NCI-H1105 (cell line): ENCODE data around the gene ADGRE1.
"Not testable (repeated sequence)": the region's sequence is repeated elsewhere in the genome, so short reads cannot be mapped to it uniquely, and the experiment has no call there.

Experiments
- DNase-seq: peaks from one replicate; lab custom pipeline; 2025; lab: John Stamatoyannopoulos, UW

ADGRE1 gene, protein sequence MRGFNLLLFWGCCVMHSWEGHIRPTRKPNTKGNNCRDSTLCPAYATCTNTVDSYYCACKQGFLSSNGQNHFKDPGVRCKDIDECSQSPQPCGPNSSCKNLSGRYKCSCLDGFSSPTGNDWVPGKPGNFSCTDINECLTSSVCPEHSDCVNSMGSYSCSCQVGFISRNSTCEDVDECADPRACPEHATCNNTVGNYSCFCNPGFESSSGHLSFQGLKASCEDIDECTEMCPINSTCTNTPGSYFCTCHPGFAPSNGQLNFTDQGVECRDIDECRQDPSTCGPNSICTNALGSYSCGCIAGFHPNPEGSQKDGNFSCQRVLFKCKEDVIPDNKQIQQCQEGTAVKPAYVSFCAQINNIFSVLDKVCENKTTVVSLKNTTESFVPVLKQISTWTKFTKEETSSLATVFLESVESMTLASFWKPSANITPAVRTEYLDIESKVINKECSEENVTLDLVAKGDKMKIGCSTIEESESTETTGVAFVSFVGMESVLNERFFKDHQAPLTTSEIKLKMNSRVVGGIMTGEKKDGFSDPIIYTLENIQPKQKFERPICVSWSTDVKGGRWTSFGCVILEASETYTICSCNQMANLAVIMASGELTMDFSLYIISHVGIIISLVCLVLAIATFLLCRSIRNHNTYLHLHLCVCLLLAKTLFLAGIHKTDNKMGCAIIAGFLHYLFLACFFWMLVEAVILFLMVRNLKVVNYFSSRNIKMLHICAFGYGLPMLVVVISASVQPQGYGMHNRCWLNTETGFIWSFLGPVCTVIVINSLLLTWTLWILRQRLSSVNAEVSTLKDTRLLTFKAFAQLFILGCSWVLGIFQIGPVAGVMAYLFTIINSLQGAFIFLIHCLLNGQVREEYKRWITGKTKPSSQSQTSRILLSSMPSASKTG

DNA sequence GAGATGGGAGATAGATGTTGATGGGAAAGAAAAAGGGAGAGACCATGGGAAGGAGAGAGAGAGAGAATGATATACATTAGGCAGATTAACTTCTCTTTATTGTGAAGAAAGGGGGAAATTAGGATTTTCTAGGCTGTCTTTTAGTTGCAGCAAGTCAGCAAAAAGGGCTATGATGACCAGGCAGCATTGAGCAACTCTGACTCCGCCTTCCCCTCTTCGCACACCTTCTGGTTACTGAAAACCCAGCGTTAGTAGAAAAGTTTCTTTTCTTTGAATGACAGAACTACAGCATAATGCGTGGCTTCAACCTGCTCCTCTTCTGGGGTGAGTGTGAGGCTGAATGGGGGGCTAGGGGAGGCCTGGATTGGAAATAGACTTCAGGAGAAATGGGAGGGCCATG, at the start of gene ADGRE1:
Gene ADGRE1 (plus strand): TSS at position 264 of the 400 bp plus-strand sequence. CDS start 30 bp downstream, at position 294.
- no peak for DNase-seq

DNA sequence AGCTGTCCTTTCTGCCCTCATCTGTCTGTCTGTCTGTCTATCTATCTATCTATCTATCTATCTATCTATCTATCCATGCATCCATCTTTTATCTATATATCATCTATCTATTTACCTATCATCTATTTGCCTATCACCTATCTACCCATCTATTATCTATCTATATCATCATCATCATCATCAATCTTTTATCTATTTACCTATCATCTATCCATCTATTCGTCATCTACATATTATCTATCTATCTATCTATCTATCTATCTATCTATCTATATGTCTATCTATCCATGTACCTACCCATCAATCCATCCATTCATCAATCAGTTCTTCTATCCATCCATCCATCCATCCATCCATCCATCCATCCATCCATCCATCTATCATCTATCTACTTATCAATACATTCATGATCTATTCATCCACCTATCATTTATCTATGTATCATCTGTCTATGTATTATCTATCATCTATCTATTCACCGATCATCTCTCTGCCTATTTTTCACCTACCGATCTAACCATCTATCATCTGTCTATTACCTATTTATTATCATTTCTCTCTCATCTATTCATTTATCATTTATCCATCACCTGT, 49.2 kb upstream of the ADGRE1 start:
- DNase-seq, result no peak

DNA sequence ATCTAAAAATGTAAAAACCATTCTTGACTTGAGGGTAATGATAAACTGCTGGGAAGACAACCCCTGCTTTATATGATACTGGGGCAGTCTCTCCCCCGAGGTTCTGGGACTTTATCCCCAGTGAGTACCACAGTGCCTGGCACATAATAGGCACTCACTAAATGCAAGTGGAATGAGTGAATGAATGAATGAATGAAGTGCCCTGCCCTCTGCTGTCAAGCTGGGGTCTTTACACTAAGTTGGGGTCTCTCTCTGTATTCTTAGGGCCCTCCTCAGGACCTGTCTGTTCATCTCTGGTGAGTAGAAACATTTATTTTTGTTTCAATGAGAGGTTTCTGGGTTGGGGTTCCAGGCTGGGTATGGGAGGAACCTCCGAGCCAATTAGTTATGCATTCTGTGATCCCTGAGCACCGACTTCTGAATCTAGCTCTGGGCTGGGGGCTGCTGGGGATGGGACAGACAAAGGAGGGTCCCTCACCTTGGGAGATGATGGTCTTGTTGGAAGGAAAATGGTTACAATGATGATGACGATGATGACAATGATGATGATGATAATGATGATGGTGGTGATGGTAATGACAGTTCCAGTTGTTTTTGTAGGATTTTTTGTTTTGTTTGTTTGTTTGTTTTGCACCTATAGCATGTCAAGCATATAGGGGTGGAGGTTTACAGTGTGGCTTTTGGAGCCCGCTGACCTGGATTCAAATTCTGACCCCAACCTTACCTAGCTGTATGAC, 44.3 kb upstream of the ADGRE1 start:
- DNase-seq, result no peak

DNA sequence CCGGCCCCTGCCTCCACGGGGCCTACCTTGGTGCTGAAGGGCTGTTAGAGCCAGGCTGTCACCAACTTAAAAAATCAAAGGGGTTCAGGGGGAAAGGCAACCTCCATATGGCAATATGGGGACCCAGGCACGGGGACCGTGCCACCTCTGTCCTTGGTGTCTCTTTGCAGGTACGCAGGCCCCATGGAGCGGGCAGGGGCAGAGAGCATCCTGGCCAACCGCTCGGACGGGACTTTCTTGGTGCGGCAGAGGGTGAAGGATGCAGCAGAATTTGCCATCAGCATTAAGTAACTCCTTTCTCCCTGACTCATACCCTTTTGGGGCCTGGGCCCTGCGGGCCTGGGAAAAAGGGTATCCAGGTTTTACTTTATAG, 39.6 kb upstream of the ADGRE1 start:
- DNase-seq, result no peak

DNA sequence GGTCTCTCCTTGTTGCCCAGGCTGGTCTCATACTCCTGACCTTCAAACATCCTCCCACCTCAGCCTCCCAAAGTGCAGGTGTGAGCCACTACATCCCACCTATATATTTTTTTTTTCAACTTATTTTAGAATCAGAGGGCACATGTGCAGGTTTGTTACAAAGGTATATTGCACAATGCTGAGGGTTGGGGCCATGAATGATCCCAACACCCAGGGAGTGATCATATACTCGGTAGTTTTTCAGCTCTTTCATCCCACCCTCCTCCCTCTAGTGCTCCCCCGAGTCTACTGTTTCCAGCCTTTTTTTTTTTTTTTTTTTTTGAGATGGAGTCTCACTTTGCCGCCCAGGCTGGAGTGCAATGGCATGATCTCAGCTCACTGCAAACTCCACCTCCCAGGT, 38.4 kb upstream of the ADGRE1 start:
- DNase-seq, result no peak

DNA sequence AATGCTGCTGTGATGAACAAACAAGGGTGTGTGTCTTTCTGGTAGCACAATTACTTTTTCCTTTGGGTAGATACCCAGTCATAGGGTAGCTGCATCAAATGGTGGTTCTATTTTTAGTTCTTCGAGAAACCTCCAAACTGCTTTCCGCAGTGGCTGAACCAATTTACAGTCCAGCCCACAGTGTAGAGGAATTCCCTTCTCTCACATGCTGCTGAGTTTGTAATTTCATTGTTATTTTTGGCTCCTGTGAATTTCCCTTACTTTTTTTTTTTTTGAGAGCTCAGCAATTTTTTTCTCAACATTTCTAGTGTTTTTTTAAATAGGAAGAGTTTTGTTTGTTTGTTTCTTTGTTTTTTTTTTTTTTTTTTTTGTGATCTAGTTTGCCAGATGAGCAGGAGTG, 37.5 kb upstream of the ADGRE1 start:
- no peak for DNase-seq

DNA sequence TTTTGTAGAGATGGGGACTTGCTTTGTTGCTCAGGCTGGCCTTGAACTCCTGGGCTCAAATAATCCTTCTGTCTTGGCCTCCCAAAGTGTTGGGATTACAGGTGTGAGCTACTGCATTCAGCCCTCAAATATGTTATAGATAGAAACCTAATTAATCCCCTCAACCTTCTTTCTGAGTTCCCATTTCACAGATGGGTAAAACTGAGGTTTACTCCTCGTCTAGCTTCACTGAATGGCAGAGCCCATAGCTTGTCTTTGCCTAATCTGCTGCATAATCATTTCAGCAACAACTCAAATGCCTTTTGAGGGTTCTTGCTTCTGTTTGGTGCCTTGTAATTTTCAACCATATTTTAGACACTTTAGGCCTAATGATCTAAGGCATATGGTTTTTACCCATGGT, 36.0 kb upstream of the ADGRE1 start:
- DNase-seq, result no peak

DNA sequence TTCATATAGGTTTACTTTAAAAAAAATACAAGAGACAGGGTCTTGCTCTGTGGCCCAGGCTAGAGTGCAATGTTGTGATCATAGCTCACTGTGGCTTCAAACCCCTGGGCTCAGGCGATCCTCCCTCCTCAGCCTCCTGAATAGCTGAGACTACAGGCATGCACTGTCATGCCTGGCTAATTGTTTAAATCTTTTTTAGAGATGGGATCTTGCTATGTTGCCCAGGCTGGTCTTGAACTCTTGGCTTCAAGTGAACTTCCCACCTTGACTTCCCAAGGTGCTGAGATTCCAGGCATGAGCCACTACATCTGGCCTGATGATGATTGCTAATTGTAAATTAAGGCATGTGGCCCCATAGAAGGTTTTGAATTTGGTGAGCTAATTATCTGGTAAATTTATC, 35.4 kb upstream of the ADGRE1 start:
- DNase-seq, result no peak

DNA sequence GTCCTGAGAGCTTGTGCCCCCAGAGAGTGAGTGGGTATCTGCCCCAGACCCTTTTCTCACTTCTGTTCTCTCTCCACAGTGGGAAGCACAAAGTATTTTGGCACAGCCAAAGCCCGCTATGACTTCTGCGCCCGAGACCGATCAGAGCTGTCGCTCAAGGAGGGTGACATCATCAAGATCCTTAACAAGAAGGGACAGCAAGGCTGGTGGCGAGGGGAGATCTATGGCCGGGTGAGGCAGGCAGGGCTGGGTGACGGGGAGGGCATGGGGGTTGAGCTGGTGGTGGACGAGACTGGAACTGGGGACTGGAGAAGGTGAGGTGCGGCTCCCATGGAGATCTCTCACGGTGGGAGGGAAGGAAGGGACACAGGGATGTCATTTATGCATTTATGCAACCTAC, 33.5 kb upstream of the ADGRE1 start:
- no peak for DNase-seq

DNA sequence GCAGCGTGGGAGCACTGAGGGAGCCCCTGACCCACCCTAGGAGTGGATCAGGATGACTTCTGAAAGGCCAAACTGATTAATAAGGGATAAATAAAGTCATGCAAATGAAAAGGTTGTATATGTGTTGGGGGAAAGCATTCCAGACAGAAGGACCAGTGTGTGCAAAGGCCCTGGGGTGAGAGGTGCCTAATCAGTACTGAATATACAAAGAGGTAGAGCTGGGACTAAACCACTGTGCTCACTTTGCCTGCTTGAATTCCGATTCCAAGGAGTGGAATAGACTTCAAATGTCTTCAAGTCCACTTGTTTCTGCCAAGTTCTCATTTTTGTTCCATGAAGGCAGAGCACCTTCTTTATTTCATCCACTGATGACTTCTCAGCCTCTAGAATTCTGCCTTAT, 32.6 kb upstream of the ADGRE1 start:
- no peak for DNase-seq

DNA sequence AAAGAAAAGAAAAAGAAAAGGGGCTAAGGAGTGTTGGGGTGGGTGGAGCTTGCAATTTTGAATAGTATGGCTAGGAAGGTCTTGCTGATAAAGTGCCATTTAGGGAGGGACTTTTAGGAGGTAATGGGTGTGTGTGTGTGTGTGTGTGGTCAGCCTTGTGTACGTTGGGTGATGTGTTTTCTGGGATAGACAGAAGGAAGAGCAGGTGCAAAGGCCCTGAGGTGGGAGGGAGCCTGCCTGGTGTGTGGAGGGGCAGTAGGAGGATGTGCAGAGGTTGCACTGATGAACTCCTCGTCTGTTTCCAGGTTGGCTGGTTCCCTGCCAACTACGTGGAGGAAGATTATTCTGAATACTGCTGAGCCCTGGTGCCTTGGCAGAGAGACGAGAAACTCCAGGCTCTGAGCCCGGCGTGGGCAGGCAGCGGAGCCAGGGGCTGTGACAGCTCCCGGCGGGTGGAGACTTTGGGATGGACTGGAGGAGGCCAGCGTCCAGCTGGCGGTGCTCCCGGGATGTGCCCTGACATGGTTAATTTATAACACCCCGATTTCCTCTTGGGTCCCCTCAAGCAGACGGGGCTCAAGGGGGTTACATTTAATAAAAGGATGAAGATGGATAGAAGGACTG, 30.5 kb upstream of the ADGRE1 start:
- no peak for DNase-seq

DNA sequence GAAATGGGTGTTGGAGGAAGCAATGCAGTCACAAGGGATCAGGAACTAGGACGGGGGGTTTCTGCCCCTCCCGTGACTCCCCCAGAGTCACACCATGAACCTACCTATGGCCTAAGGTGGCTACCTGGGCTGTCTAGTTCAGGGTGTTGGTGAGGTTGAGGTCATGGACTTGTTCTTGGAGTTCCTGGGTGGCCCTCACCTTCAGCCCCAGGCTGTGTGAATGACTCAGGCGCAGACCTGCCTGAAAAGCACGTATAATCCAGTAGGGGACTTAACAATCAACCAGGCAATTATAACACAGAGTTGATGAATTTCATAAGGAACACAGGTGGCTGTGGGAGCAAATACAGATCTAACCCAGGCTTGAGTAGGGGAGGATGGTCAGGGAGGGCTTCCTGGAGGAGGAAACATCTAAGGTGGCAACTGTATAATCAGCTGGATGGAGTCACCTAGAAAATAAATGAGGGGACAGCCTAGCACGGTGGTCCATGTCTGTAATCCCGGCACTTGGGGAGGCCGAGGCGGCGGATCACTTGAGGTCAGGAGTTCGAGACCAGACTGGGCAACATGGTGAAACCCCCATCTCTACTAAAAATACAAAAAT, 25.6 kb upstream of the ADGRE1 start:
- DNase-seq, result no peak

DNA sequence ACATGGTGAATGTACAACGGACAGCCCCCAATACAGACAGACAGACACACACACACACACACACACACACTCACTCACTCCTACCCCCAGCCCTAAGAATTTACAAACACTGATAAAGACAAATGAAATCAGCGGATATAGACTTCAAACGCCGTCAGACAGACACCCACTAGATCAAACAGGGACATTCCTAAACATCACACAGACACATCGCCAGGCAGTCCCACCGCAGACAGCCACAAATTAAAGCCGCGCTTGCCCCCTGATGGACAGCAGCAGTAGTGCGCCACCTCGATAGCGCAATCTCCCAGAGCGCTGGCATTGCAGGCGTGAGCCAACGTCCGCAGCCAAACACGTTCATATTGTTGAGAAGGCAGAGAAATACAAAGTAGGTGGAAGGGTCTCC, 24.7 kb upstream of the ADGRE1 start:
- DNase-seq, result peak; percentile 1

DNA sequence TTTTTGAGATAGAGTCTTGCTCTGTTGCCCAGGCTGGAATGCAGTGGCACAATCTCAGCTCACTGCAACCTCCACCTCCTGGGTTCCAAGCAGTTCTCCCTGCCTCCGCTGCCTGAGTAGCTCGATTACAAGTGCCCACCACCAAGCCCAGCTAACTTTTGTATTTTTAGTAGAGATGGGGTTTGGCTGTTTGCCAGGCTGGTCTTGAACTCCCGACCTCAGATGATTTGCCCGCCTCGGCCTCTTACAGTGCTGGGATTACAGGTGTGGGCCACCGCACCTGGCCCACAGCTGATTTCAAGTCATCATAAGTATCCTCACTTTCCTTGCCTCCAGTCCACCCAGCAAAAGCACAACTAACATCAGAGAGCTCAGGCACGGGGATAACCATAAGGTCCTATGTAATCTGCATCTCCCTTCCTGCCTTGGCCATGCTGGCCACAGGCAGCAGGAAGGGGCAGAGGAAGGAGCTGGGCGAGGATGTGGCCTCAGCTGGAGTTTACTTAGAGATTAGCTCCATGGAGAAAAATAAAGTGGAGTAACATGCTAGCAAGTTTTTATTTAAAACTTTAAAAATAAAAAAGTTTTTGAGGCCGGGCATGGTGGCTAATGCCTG, 22.9 kb upstream of the ADGRE1 start:
- DNase-seq, result no peak

DNA sequence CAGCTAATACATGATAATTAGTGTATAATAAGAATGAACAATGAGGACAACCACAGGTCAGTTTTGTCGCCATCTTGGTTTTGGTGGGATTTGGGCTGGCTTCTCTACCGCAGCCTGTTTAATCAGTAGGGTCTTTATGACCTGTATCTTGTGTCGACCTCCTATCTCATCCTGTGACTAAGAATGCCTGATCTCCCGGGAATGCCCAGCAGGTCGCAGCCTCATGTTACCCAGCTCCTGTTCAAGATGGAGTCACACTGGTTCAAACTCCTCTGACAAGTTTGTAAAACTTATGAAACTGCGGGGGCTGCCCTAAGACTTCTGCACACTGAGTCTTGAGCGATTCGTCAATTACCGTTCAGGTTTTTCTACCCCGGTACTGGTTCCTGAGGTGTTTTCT, 21.5 kb upstream of the ADGRE1 start:
- no peak for DNase-seq

DNA sequence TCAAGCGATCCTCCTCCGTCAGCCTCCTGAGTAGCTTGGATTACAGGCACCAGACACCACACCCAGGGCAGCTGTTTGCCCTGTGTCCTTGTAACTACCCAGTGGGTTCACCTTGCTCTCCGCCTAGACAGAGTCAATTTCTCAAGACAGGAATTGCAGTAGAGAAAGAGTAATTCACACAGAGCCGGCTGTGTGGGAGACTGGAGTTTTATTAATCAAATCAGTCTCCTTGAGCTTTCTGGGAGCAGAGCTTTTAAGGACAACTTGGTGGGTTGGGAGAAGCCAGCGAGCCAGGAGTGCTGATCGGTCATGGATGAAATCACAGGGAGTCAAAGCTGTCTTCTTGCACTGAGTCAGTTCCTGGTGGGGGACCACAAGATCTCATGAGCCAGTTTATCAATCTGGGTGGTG, 20.6 kb upstream of the ADGRE1 start:
- no peak for DNase-seq

DNA sequence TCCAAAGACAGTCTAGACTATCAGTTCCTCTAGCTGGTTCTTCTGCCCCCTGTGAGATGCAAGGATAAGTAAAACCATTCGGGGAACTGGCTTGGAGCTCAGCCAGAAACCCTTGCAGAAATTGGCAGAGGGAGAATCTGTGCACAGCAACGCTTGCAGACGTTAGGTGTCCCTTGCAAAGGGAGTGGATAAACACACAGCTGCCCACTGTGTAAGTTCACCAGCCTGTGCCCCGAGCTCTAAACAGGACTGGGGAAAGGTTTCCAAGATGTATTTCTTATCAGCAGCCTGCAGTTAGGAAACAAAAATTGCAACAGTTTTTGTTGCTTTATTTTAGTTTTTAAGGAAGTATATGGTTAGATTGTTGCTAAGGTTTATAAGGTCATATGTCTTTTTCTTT, 19.0 kb upstream of the ADGRE1 start:
- DNase-seq, result no peak

DNA sequence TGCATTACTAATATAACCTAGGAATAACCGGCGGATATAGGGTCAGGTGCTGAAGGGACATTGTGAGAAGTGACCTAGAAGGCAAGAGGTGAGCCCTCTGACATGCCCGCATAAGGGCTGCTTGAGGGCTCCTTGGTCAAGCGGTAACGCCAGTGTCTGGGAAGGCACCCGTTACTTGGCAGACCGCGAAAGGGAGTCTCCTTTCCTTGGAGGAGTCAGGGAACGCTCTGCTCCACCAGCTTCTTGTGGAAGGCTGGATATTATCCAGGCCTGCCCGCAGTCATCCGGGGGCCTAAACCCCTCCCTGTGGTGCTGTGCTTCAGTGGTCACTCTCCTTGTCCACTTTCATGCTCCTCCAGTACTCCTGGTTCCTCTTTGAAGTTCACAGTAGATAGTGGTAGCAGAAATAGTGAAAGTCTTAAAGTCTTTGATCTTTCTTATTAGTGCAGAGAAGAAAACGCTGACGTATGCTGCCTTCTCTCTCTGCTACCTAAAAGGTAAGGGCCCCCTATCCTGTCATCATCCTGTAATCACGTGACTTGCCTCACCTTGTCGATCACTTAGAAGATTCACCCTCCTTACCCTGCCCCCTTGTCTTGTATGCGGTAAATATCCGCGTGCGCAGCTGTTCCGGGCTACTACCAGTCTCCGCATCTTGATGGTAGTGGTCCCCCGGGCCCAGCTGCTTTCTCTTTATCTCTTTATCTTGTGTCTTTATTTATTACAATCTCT, 18.1 kb upstream of the ADGRE1 start:
- not testable (repeated sequence) for DNase-seq

DNA sequence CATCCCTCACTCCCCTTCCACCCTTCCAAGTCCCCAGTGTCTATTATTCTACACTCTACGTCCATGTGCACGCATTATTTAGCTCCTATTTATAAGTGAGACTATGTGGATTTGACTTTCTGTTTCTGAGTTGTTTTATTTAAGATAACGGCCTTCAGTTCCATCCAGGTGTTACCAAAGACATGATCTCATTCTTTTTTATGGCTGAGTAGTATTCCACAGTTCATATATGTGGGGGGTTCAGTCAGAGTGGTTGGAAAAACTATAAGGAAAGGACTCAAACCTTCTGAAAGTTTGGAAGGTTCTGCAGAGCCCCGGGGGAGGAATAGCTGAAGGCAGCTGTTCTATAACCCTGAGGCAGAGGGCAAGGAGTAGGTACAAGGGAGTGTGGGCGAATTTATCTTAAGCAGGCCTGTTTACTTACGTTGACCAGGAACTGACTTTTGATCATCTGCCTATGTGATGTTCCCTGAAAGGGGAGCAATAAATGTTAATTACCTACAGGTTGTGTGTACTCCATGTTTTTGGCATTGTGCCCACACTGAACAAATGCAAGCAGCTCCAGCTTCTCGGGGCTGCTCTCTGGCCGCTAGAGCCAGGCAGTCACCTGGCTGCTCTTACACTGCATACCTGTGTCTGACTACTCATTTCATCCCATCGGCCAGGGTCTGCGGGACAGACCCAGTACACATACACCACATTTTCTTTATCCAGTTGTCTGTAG, 13.5 kb upstream of the ADGRE1 start:
- DNase-seq, result no peak
